ENCODE measurements around the gene ABHD12. TPM values are rescaled to one million over a fixed set of nuclear protein-coding genes. Genes with fewer than 3 reads are reported as not detected.

Gene ABHD12
- total RNA-seq, 8 experiments from 2014 or later = 23.2 to 79.9 (median 29.6) TPM

- in situ Hi-C loops (cut with MboI; ENCODE audit: low pct_unique_long_range_greater_than_20kb in 2 of 9, low sequenced_read_pairs in 9 of 9, unreplicated experiment in 9 of 9) = loop anchor here in 2 of 9 experiments (10.0 to 25.0 kb wide), 2 partner anchors 63 to 335 kb away; partner anchors contain the start of gene APMAP (in 1 of the 2)
- ATAC-seq (replicated peaks in 6 of 8) = no peak
- no peak overlapping the region for H3K4me3 ChIP-seq
- no peaks in the 10 kb centered on the region for H3K4me1 ChIP-seq (replicated peaks in 1 of 2)
- no peak overlapping the region for H3K27ac ChIP-seq
- 17 to 100% (median 89%) methylated on average over 1 to 4 of the region's 4 CpGs; no CpG with 5 or more reads in 2 of the 10 experiments for WGBS, 10 experiments
Measured at GRCh38 chr20:25321991-25322390, 68.6 kb downstream of the ABHD12 start.

GRCh38 chr20:25321262-25321831, 69.3 kb downstream of the ABHD12 start:
- H3K27ac ChIP-seq = no peak overlapping the region
- in situ Hi-C loops (cut with MboI; ENCODE audit: low pct_unique_long_range_greater_than_20kb in 2 of 9, low sequenced_read_pairs in 9 of 9, unreplicated experiment in 9 of 9) = loop anchor here in 2 of 9 experiments (10.0 to 25.0 kb wide), 2 partner anchors 63 to 334 kb away; partner anchors contain the start of gene APMAP (in 1 of the 2)
- WGBS, 10 experiments = 88 to 100% (median 100%) methylated on average over 1 to 4 of the region's 5 CpGs; no CpG with 5 or more reads in 6 of the 10 experiments
- ATAC-seq (replicated peaks in 6 of 8) = no peak
- no peak overlapping the region for H3K4me3 ChIP-seq
- H3K4me1 ChIP-seq (replicated peaks in 1 of 2) = no peaks in the 10 kb centered on the region

- 72 to 100% (median 90%) methylated on average over 1 to 7 of the region's 13 CpGs; no CpG with 5 or more reads in 4 of the 10 experiments for WGBS, 10 experiments
- in situ Hi-C loops (cut with MboI; ENCODE audit: low pct_unique_long_range_greater_than_20kb in 2 of 9, low sequenced_read_pairs in 9 of 9, unreplicated experiment in 9 of 9) = loop anchor here in 2 of 9 experiments (10.0 to 25.0 kb wide), 2 partner anchors 65 to 333 kb away; partner anchors contain the start of gene APMAP (in 1 of the 2)
- Histone ChIP-seq H3K27ac (no peak overlapping the region), H3K4me1 (replicated peaks in 1 of 2) (no peaks in the 10 kb centered on the region), H3K4me3 (no peak overlapping the region)
- no peak for ATAC-seq (replicated peaks in 6 of 8)
Measured at GRCh38 chr20:25320035-25320800, 70.4 kb downstream of the ABHD12 start.

DNA sequence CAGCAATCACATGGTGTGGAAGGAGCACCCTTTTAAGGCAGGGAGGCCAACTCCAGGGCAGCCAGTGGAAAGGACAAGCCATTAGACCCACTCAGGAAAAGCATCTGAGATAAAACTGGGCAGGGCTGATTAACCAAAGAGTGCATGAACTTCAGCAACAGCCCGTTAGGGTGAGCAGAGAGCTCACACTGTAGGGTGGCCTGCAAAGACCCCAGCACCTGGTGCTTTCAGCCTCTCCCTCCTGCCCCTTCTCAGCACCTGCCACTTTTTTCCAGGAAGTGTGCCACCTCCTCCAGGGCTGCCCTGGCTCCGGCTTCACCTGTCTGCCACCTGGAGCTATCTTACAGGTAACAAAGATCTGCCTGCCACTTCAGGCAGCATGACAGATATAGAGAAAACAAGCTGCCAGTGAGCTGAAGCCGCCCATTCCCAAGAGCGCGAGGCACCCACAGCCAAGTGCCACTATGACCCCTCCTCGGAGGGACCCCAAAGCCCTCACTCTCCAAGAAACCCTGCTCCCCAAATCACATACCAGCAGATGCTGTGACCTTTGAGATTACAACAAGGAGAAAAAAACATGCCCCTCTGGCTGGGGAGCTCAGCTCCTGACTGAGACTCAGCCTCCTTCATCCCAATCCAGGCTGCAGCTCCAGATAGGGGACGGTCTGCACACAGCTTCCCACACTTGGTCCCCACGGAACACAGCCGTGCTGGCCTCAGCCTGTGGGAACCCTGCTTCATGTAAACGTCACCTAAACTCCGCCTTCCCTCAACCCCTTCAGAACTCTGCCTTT, 71.2 kb downstream of the ABHD12 start:
- WGBS, 10 experiments = 86 to 100% (median 90%) methylated on average over 1 to 8 of the region's 11 CpGs; no CpG with 5 or more reads in 5 of the 10 experiments
- no peak for ATAC-seq (replicated peaks in 6 of 8)
- Histone ChIP-seq H3K27ac (no peak overlapping the region), H3K4me1 (replicated peaks in 1 of 2) (no peaks in the 10 kb centered on the region), H3K4me3 (no peak overlapping the region)
- in situ Hi-C loops (cut with MboI; ENCODE audit: low pct_unique_long_range_greater_than_20kb in 2 of 9, low sequenced_read_pairs in 9 of 9, unreplicated experiment in 9 of 9) = loop anchor here in 2 of 9 experiments (10.0 to 25.0 kb wide), 2 partner anchors 65 to 332 kb away; partner anchors contain the start of gene APMAP (in 1 of the 2)

DNA sequence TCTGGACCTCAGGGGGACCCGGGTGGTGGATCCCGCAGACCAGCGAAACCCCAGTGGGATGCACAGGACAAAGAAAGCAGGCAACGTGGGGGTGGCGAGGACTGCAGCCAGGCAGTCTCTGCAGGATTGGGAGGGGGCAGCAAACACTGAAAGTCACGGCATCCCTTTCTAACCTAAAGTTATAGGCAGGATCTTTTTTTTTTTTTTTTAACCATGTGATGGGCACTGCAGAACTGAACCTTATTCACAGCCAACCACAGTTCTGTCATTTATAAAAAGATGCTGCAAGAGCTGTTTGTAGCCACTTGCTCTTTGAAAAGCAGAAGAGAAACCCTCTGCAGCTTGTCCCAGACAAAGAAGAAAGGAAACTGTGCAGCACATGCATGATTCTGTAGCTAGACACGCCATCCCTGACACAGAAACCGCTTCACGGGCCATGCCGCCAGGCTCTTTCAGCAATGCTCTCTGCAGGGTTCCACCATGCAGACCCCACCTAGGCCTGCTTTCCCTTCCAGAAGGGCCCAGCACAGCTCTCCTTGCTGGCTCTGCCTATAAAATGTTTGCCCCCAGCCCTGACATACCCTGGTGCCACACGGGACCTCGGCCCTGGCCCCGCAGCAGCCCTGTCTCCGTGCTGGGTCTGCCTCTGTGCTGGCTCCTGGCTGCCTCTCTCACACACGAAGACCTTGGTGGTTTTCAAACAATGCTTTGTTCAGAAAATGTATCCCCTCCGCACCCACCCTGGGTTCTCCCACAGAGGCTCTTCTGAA, 72.0 kb downstream of the ABHD12 start:
- 75 to 100% (median 88%) methylated on average over 1 to 12 of the region's 16 CpGs; no CpG with 5 or more reads in 2 of the 10 experiments for WGBS, 10 experiments
- Histone ChIP-seq H3K27ac (no peak overlapping the region), H3K4me3 (no peak overlapping the region), H3K4me1 (replicated peaks in 1 of 2) (no peaks in the 10 kb centered on the region)
- in situ Hi-C loops (cut with MboI; ENCODE audit: low pct_unique_long_range_greater_than_20kb in 2 of 9, low sequenced_read_pairs in 9 of 9, unreplicated experiment in 9 of 9) = loop anchor here in 1 of 9 experiments (25.0 kb wide), 1 partner anchor 331 kb away; the partner anchor contains the start of gene APMAP
- ATAC-seq (replicated peaks in 6 of 8) = peak in 4 of 8 experiments; percentile 11 to 39 (median 20)

- no peak overlapping the region for H3K27ac ChIP-seq
- in situ Hi-C loops (cut with MboI; ENCODE audit: low pct_unique_long_range_greater_than_20kb in 2 of 9, low sequenced_read_pairs in 9 of 9, unreplicated experiment in 9 of 9) = loop anchor here in 1 of 9 experiments (25.0 kb wide), 1 partner anchor 330 kb away; the partner anchor contains the start of gene APMAP
- WGBS, 10 experiments = 76 to 100% (median 96%) methylated on average over 1 to 12 of the region's 17 CpGs; no CpG with 5 or more reads in 2 of the 10 experiments
- H3K4me3 ChIP-seq = no peak overlapping the region
- H3K4me1 ChIP-seq (replicated peaks in 1 of 2) = no peaks in the 10 kb centered on the region
- ATAC-seq (replicated peaks in 6 of 8) = no peak
Measured at GRCh38 chr20:25317351-25318075, 73.1 kb downstream of the ABHD12 start.

DNA sequence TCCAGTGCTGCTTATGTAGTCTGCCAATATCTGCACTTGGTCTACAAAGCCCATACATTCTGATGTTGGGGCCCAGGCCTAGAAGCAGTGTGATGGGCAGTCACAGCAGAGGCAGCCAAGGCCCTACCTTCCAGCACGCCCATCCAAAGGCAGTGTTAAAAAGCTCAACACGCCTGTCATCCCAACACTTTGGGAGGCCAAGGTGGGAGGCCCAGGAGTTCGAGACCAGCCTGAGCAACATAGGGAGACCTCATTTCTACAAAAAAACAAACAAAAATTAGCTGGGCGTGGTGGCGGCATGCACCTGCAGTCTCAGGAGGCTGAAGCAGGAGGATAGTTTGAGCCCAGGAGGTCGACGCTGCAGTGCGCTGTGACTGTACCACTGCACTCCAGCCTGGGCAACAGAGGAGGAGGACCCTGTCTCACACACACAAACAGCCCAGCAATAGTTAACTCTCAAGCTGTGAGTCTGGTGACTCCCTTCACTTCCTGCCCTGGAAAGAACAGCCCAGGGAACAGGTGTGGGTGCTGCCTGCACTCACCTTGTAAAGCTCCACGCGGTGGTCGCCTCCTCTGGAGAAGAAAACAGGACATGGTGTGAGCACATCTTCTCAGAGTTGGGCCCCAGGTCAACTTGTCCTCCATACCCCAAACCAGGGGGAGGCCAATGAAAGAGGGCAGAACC, 74.0 kb downstream of the ABHD12 start:
- ATAC-seq (replicated peaks in 6 of 8) = no peak
- Histone ChIP-seq H3K4me3 (no peak overlapping the region), H3K27ac (no peak overlapping the region), H3K4me1 (replicated peaks in 1 of 2) (peaks cover 0 to under 1% of the 10 kb centered on the region in 2 donors)
- in situ Hi-C loops (cut with MboI; ENCODE audit: low pct_unique_long_range_greater_than_20kb in 2 of 9, low sequenced_read_pairs in 9 of 9, unreplicated experiment in 9 of 9) = loop anchor here in 1 of 9 experiments (25.0 kb wide), 1 partner anchor 329 kb away; the partner anchor contains the start of gene APMAP
- 80 to 100% (median 90%) methylated on average over 1 to 4 of the region's 11 CpGs; no CpG with 5 or more reads in 4 of the 10 experiments for WGBS, 10 experiments

- Histone ChIP-seq H3K4me1 (replicated peaks in 1 of 2) (peaks cover 0 to 9% of the 10 kb centered on the region in 2 donors), H3K4me3 (no peak overlapping the region), H3K27ac (no peak overlapping the region)
- in situ Hi-C loops (cut with MboI; ENCODE audit: low pct_unique_long_range_greater_than_20kb in 2 of 9, low sequenced_read_pairs in 9 of 9, unreplicated experiment in 9 of 9) = loop anchor here in 1 of 9 experiments (25.0 kb wide), 1 partner anchor 328 kb away; the partner anchor contains the start of gene APMAP
- peak in 4 of 8 experiments; percentile 40 to 53 (median 44) for ATAC-seq (replicated peaks in 6 of 8)
- 45 to 100% (median 88%) methylated on average over 2 to 5 of the region's 8 CpGs; no CpG with 5 or more reads in 2 of the 10 experiments for WGBS, 10 experiments
Measured at GRCh38 chr20:25315418-25316210, 75.0 kb downstream of the ABHD12 start.

GRCh38 chr20:25314497-25315417, 75.9 kb downstream of the ABHD12 start:
- no peak overlapping the region for H3K27ac ChIP-seq
- H3K4me3 ChIP-seq = no peak overlapping the region
- H3K4me1 ChIP-seq (replicated peaks in 1 of 2) = peaks cover 2 to 16% of the 10 kb centered on the region in 2 donors
- in situ Hi-C loops (cut with MboI; ENCODE audit: low pct_unique_long_range_greater_than_20kb in 2 of 9, low sequenced_read_pairs in 9 of 9, unreplicated experiment in 9 of 9) = loop anchor here in 1 of 9 experiments (25.0 kb wide), 1 partner anchor 327 kb away; the partner anchor contains the start of gene APMAP
- no peak for ATAC-seq (replicated peaks in 6 of 8)
- WGBS, 10 experiments = 86 to 100% (median 94%) methylated on average over 2 to 9 of the region's 17 CpGs; no CpG with 5 or more reads in 3 of the 10 experiments

Data from motor neuron (in vitro differentiated cells).